Smooth muscle cell (in vitro differentiated cells): ENCODE results near the gene TRPC3. TPM values are rescaled to one million over a fixed set of nuclear protein-coding genes. Genes with fewer than 3 reads are reported as not detected.

Experiments
- DNase-seq: peaks from one replicate; lab custom pipeline; 2025; ENCODE audit not compliant: unreplicated experiment; lab: John Stamatoyannopoulos, UW
- H2AFZ ChIP-seq: fragments of 200-600 bp; sonication (generic); 2 replicates; pipeline ENCODE4 v1.6.0; 2016; ENCODE audit warnings: antibody characterized with exemption, low read depth, mild to moderate bottlenecking
- H3F3A ChIP-seq: fragments of 200-600 bp; sonication (generic); 2 replicates; pipeline ENCODE4 v1.6.0; 2017; ENCODE audit warnings: antibody characterized with exemption, low read depth
- H3K27ac ChIP-seq: fragments of 200-600 bp; sonication (generic); 2 replicates; pipeline ENCODE4 v1.5.1; 2016; ENCODE audit warnings: low read depth, mild to moderate bottlenecking
- H3K27me3 ChIP-seq: fragments of 200-600 bp; sonication (generic); 2 replicates; pipeline ENCODE4 v1.6.1; 2016; ENCODE audit warnings: low read depth, mild to moderate bottlenecking
- H3K36me3 ChIP-seq: fragments of 200-600 bp; sonication (generic); 2 replicates; pipeline ENCODE4 v1.5.1; 2016; ENCODE audit warnings: low read depth
- H3K4me1 ChIP-seq: fragments of 200-600 bp; sonication (generic); 2 replicates; pipeline ENCODE4 v1.5.1; 2016; ENCODE audit warnings: low read depth
- H3K4me2 ChIP-seq: fragments of 200-600 bp; sonication (generic); 2 replicates; pipeline ENCODE4 v1.6.0; 2016; ENCODE audit warnings: mild to moderate bottlenecking
- H3K4me3 ChIP-seq: fragments of 200-600 bp; sonication (generic); 2 replicates; pipeline ENCODE4 v1.5.1; 2016; ENCODE audit warnings: mild to moderate bottlenecking
- H3K79me2 ChIP-seq: fragments of 200-600 bp; sonication (generic); 2 replicates; pipeline ENCODE4 v1.6.0; 2016; ENCODE audit warnings: low read depth, mild to moderate bottlenecking
- H3K9ac ChIP-seq: fragments of 200-600 bp; sonication (generic); 2 replicates; pipeline ENCODE4 v1.6.0; 2016; ENCODE audit warnings: low read depth
- H3K9me3 ChIP-seq: fragments of 200-600 bp; sonication (generic); replicated peaks from 2 replicates; pipeline ENCODE4 v1.5.1; 2016; ENCODE audit warnings: low read depth
- H4K20me1 ChIP-seq: fragments of 200-600 bp; sonication (generic); 2 replicates; pipeline ENCODE4 v1.6.0; 2016; ENCODE audit warnings: low read depth
- WGBS: methylation state at CpG from one replicate; pipeline ENCODE4 v1.1.7; 2016; ENCODE audit warnings: low lambda C conversion rate; 5-methylcytosine and 5-hydroxymethylcytosine counted together
- polyA plus RNA-seq: library from polyadenylated mRNA; unstranded; fragments of >200 nt; fragmentation: Nextera tagmentation; extraction: Ambion mirVana; gene quantifications from 2 replicates; pipeline ENCODE4 v1.2.1, GENCODE V29; 2016
- total RNA-seq: library from RNA; depleted of rRNA; stranded (reverse); fragments of >200 nt; gene quantifications from 2 replicates; pipeline ENCODE4 v1.2.3, GENCODE V29; 2014
- TF ChIP-seq, protein P1 (sequence below): fragments of 200-600 bp; sonication (generic); IDR thresholded peaks from 2 replicates; pipeline ENCODE4 v1.5.1; 2017; ENCODE audit warnings: borderline replicate concordance, mild to moderate bottlenecking, antibody characterized with exemption; ENCODE audit not compliant: insufficient read depth, poor library complexity, severe bottlenecking

Gene TRPC3
- total and polyA plus RNA-seq, 2 experiments from 2014 or later, result 0.17 to 0.36 TPM

DNA sequence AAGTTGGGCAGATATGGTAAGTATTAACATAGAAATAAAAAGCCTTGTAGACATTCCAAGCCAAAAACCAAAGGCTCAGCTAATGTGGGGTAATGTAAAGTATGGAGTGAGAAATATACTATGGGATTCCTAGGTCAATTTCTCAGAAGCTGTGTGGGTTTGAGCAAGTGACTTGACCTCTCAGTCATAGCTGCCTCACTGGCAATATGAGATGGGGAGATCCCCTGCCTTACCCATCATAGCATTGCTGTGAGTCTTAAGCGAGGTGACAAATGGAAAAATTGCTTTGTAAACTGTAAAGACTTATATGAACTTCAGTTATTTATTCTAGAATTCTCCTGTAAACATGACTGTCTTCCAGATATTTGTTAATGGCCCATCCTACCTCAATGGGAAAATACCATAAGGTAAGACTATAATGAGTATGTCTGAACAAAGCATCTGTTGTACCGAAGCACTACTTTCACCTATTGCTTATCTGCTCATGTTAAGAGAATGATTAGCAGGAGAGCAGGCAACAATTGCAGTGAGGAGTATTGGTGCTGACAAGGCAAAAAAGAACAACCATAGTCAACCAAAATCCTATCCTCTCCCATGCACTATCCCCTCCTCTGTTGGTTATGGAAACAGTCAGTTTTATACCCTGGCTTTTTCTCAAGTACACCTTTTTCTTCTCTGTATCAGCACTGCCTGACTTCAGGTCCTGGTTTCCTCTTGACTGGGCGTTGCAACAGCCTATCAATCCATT is 44.1 kb upstream of the TRPC3 start:
- H2AFZ ChIP-seq, result no peak overlapping the region
- no peak overlapping the region for H3K9ac ChIP-seq
- no peaks in the 10 kb centered on the region for H3K79me2 ChIP-seq
- H3K27ac ChIP-seq, result no peak overlapping the region
- H3K36me3 ChIP-seq, result no peaks in the 10 kb centered on the region
- H3K9me3 ChIP-seq, result no peaks in the 10 kb centered on the region
- H3F3A ChIP-seq, result no peaks in the 10 kb centered on the region
- WGBS, result 81% methylated on average over 3 of the region's 3 CpGs
- no peak for DNase-seq
- H3K4me1 ChIP-seq, result no peaks in the 10 kb centered on the region
- TF ChIP-seq, protein P1, sequence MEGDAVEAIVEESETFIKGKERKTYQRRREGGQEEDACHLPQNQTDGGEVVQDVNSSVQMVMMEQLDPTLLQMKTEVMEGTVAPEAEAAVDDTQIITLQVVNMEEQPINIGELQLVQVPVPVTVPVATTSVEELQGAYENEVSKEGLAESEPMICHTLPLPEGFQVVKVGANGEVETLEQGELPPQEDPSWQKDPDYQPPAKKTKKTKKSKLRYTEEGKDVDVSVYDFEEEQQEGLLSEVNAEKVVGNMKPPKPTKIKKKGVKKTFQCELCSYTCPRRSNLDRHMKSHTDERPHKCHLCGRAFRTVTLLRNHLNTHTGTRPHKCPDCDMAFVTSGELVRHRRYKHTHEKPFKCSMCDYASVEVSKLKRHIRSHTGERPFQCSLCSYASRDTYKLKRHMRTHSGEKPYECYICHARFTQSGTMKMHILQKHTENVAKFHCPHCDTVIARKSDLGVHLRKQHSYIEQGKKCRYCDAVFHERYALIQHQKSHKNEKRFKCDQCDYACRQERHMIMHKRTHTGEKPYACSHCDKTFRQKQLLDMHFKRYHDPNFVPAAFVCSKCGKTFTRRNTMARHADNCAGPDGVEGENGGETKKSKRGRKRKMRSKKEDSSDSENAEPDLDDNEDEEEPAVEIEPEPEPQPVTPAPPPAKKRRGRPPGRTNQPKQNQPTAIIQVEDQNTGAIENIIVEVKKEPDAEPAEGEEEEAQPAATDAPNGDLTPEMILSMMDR, result no peak
- H4K20me1 ChIP-seq, result no peaks in the 10 kb centered on the region
- no peak overlapping the region for H3K4me3 ChIP-seq
- H3K4me2 ChIP-seq, result no peak overlapping the region
- peaks cover 59% of the 10 kb centered on the region for H3K27me3 ChIP-seq

DNA sequence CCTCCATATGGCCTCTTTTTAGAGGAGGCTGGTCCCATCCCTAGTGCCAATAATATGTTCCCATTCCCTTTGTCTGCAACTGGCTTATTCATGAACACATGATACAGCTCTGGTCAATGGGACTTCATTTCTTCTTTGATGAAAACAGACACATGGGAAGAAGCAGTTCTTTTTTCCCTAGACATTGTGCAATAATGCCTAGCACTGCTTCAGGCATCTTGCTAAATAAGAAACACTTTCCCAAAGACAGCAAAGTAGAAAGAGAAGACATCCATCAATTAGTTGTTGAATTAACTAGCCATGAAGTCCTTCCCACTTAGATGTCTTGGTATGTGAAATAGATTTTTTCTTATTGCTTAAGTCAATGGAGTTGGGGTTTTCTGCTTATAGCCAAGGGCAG is 40.1 kb upstream of the TRPC3 start:
- Histone ChIP-seq H3K4me3 (no peak overlapping the region), H3K27me3 (peaks cover 36% of the 10 kb centered on the region), H3K27ac (no peak overlapping the region), H2AFZ (no peak overlapping the region), H3K9me3 (no peaks in the 10 kb centered on the region), H3K9ac (no peak overlapping the region), H3K4me1 (no peaks in the 10 kb centered on the region), H3K36me3 (no peaks in the 10 kb centered on the region), H3K79me2 (no peaks in the 10 kb centered on the region), H4K20me1 (no peaks in the 10 kb centered on the region), H3K4me2 (no peak overlapping the region), H3F3A (no peaks in the 10 kb centered on the region)
- TF ChIP-seq, protein P1, result no peak
- DNase-seq, result no peak

DNA sequence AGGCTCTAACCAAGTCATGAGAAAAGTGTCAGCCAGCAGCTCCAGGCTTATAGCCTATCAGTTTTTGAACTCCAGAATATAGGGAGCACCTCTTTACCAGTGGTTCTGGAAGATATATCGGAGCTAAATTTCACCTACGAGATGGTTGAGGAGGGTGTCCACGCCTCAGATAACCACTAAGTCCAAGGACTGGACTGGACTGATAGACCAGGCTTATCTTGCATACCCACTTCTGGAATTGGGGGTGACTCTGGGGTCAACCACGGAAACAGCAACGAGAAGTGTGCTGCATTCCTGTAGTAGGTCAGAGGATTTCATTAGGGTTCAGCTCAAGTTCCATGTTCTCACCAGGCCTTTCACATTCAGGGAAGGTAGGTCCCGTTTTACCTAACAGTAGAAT is 38.6 kb upstream of the TRPC3 start:
- no peak overlapping the region for H3K27ac ChIP-seq
- H3K4me2 ChIP-seq, result no peak overlapping the region
- H3K4me1 ChIP-seq, result no peaks in the 10 kb centered on the region
- H3K9ac ChIP-seq, result no peak overlapping the region
- H2AFZ ChIP-seq, result no peak overlapping the region
- no peak overlapping the region for H3K4me3 ChIP-seq
- H3K9me3 ChIP-seq, result no peaks in the 10 kb centered on the region
- TF ChIP-seq, protein P1, result no peak
- peaks cover 21% of the 10 kb centered on the region for H3K27me3 ChIP-seq
- H4K20me1 ChIP-seq, result no peaks in the 10 kb centered on the region
- H3F3A ChIP-seq, result no peaks in the 10 kb centered on the region
- 88% methylated on average over 6 of the region's 6 CpGs for WGBS
- H3K79me2 ChIP-seq, result no peaks in the 10 kb centered on the region
- H3K36me3 ChIP-seq, result no peaks in the 10 kb centered on the region
- no peak for DNase-seq

DNA sequence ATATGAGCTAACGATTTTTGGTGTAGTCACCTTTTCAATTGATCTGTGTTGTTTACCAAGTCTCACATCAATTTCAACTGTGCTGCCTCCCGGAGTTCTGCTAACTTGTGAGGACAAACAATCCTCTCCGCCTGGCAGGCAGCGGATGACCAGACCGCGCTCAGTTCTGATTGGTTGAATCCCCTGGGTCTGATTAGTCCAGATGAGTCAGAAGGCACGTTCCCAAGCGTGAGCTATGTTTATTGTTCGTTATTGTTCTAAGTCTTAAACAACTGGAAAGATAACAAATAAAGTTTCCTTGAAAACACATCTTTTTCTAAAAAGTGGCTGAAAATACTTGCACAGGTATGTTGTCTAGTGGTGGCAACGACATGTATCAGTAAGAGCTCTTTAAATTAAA is 37.9 kb upstream of the TRPC3 start:
- no peaks in the 10 kb centered on the region for H4K20me1 ChIP-seq
- 66% methylated on average over 10 of the region's 10 CpGs for WGBS
- H3K4me1 ChIP-seq, result no peaks in the 10 kb centered on the region
- H3K4me2 ChIP-seq, result no peak overlapping the region
- TF ChIP-seq, protein P1, result no peak
- no peaks in the 10 kb centered on the region for H3K36me3 ChIP-seq
- H3K27me3 ChIP-seq, result peaks cover 14% of the 10 kb centered on the region
- H3K4me3 ChIP-seq, result no peak overlapping the region
- no peak for DNase-seq
- H3K27ac ChIP-seq, result no peak overlapping the region
- H3F3A ChIP-seq, result no peaks in the 10 kb centered on the region
- no peaks in the 10 kb centered on the region for H3K79me2 ChIP-seq
- H2AFZ ChIP-seq, result no peak overlapping the region
- H3K9me3 ChIP-seq, result no peaks in the 10 kb centered on the region
- no peak overlapping the region for H3K9ac ChIP-seq
